Measurements from ENCODE around the gene PRRT3. TPM values are rescaled to one million over a fixed set of nuclear protein-coding genes. Genes with fewer than 3 reads are reported as not detected.

PRRT3 gene
- total and polyA plus RNA-seq, 2 of the 4 experiments (the other 2 are of a cell fraction), result 0.72 to 4.2 TPM

DNA sequence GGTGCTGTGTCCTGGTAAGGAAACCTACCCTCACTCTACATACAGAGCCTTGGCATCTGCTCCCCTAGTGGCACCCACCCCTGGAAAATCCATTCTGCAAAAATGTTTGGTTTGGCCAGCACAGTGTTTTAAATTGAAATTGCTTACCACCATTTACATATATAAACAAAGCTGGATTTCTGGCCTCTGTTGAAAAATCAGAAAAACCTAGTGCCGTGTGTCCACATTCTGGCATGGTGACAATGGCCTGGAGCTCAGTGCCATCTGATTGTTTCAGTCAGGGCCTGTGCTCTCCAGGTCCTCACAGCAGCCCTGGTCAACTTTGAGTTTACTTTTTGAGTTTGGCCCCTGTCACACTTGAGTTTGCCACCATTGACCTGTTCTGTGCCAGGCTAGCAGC lies 38.2 kb downstream of the PRRT3 start:
- H3K4me2 ChIP-seq (ENCODE audit: low read depth, low read length), result no peak overlapping the region; the same call in 1 of the 2 replicates
- dilution Hi-C loops (cut with HindIII; ENCODE audit: low sequenced_read_pairs, unreplicated experiment) (no loop called here), intact Hi-C loops (cut with micrococcal nuclease) (loop anchor here (2.0 kb wide), 1 partner anchor 65 kb away; no protein-coding TSS in a partner anchor), in situ Hi-C loops (cut with MboI; ENCODE audit: low sequenced_read_pairs) (no loop called here)
- peaks cover 11% of the 10 kb centered on the region for H3K9me1 ChIP-seq (ENCODE audit: insufficient read depth, low read length)
- no peak for TF ChIP-seq SMC3 (IDR thresholded peaks at IDR 0.05; ENCODE audit: low read depth, low read length)
- no peak for TF ChIP-seq CHD1 (IDR thresholded peaks at IDR 0.05; ENCODE audit: low read depth, low read length)
- TF ChIP-seq MXI1 (IDR thresholded peaks at IDR 0.05; ENCODE audit: borderline replicate concordance, low read depth, low read length), result no peak
- TF ChIP-seq, protein P1, sequence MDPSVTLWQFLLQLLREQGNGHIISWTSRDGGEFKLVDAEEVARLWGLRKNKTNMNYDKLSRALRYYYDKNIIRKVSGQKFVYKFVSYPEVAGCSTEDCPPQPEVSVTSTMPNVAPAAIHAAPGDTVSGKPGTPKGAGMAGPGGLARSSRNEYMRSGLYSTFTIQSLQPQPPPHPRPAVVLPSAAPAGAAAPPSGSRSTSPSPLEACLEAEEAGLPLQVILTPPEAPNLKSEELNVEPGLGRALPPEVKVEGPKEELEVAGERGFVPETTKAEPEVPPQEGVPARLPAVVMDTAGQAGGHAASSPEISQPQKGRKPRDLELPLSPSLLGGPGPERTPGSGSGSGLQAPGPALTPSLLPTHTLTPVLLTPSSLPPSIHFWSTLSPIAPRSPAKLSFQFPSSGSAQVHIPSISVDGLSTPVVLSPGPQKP (IDR thresholded peaks at IDR 0.05; ENCODE audit: borderline replicate concordance, low read depth, low read length), result no peak
- TF ChIP-seq BHLHE40 (IDR thresholded peaks at IDR 0.05; ENCODE audit: low read depth, low read length), result no peak
- no peak for TF ChIP-seq FOS (IDR thresholded peaks at IDR 0.05; ENCODE audit: low read depth, low read length)
- TF ChIP-seq, protein P2, sequence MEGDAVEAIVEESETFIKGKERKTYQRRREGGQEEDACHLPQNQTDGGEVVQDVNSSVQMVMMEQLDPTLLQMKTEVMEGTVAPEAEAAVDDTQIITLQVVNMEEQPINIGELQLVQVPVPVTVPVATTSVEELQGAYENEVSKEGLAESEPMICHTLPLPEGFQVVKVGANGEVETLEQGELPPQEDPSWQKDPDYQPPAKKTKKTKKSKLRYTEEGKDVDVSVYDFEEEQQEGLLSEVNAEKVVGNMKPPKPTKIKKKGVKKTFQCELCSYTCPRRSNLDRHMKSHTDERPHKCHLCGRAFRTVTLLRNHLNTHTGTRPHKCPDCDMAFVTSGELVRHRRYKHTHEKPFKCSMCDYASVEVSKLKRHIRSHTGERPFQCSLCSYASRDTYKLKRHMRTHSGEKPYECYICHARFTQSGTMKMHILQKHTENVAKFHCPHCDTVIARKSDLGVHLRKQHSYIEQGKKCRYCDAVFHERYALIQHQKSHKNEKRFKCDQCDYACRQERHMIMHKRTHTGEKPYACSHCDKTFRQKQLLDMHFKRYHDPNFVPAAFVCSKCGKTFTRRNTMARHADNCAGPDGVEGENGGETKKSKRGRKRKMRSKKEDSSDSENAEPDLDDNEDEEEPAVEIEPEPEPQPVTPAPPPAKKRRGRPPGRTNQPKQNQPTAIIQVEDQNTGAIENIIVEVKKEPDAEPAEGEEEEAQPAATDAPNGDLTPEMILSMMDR (conservative IDR thresholded peaks at IDR 0.05; ENCODE audit: low read depth, low read length), result no peak
- no peak for TF ChIP-seq RCOR1 (IDR thresholded peaks at IDR 0.05; ENCODE audit: insufficient replicate concordance, low read length)
- TF ChIP-seq CEBPB (IDR thresholded peaks at IDR 0.05; ENCODE audit: low read depth, low read length), result no peak
- TF ChIP-seq POLR2A (IDR thresholded peaks at IDR 0.05; ENCODE audit: low read depth, low read length), result no peak
- no peak for TF ChIP-seq MAZ (IDR thresholded peaks at IDR 0.05; ENCODE audit: borderline replicate concordance, low read depth, low read length)
- TF ChIP-seq NFE2L2 (IDR thresholded peaks at IDR 0.05; ENCODE audit: low read depth, low read length), result no peak
- no peak for TF ChIP-seq MAFK (IDR thresholded peaks at IDR 0.05; ENCODE audit: low read depth, low read length)
- TF ChIP-seq RFX5 (IDR thresholded peaks at IDR 0.05; ENCODE audit: low read depth, low read length), result no peak
- no peak for TF ChIP-seq RAD21 (IDR thresholded peaks at IDR 0.05; ENCODE audit: low read length)
- TF ChIP-seq, protein P3, sequence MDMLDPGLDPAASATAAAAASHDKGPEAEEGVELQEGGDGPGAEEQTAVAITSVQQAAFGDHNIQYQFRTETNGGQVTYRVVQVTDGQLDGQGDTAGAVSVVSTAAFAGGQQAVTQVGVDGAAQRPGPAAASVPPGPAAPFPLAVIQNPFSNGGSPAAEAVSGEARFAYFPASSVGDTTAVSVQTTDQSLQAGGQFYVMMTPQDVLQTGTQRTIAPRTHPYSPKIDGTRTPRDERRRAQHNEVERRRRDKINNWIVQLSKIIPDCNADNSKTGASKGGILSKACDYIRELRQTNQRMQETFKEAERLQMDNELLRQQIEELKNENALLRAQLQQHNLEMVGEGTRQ (IDR thresholded peaks at IDR 0.05; ENCODE audit: low read depth, low read length), result no peak
- no peaks in the 10 kb centered on the region for H3K36me3 ChIP-seq (ENCODE audit: control insufficient read depth, insufficient read depth, low read length)
- ChIA-PET POLR2A (ENCODE audit: unreplicated experiment) (interaction anchor here (0.6 kb wide), 1 partner anchor 24 kb away, joined by 4 read pairs; the partner anchor contains the start of gene JAGN1), CTCF (interaction anchor here (0.6 kb wide), 1 partner anchor 11 kb away, joined by 3 read pairs; the partner anchor contains the start of gene IL17RE)
- H3K27me3 ChIP-seq (ENCODE audit: control insufficient read depth, insufficient read depth, low read length), result no peaks in the 10 kb centered on the region
- no peak overlapping the region for H2AFZ ChIP-seq (replicated peaks; ENCODE audit: low read length, poor library complexity)
- peaks cover 7 to 35% of the 10 kb centered on the region in 2 experiments; a peak in 3 of 4 replicates for H3K79me1 ChIP-seq (ENCODE audit: low read depth in 1 of 2, low read length in 2 of 2)
- H3K9ac ChIP-seq (ENCODE audit: low read depth, low read length), result no peak overlapping the region
- H2BK5ac ChIP-seq (ENCODE audit: low read depth, low read length, poor library complexity, severe bottlenecking), result no peak overlapping the region
- H4K5ac ChIP-seq (ENCODE audit: low read depth, low read length), result no peak overlapping the region
- no CpG with 5 or more reads among the region's 1 CpG for WGBS, 2 experiments (ENCODE audit: extremely low coverage in 2 of 2, insufficient read length in 1 of 2)
- H3K27ac ChIP-seq (ENCODE audit: insufficient read depth, low read length), result no peak overlapping the region
- no TSS peak for BruUV-seq (replicated peaks)
- no peak for ATAC-seq (ENCODE audit: low read depth)
- H4K91ac ChIP-seq (ENCODE audit: insufficient read depth, low read depth, low read length), result no peak overlapping the region
- H3K18ac ChIP-seq (ENCODE audit: low read depth, low read length), result no peak overlapping the region
- H3K9me3 ChIP-seq (ENCODE audit: control insufficient read depth, insufficient read depth, low read length), result no peaks in the 10 kb centered on the region
- H2AK9ac ChIP-seq (replicated peaks; ENCODE audit: low read depth, low read length, poor library complexity), result peak overlapping the region; percentile 79
- H3K23ac ChIP-seq (ENCODE audit: low read depth, low read length), result 0 out of 2 replicates have a peak overlapping the region, but pooled peaks have one; percentile 39
- DNase-seq, result no peak
- H3K56ac ChIP-seq (ENCODE audit: extremely low read depth, insufficient read depth, low read length), result no peak overlapping the region
- no peak overlapping the region for H2BK15ac ChIP-seq (ENCODE audit: low read depth, low read length)
- no peak overlapping the region for H2BK20ac ChIP-seq (ENCODE audit: low read depth, low read length)
- peak overlapping the region; percentile 11; the same call in 1 of the 2 replicates for H3K4ac ChIP-seq (ENCODE audit: low read depth, low read length)
- H3K14ac ChIP-seq (replicated peaks; ENCODE audit: low read depth, low read length), result no peak overlapping the region
- H2BK120ac ChIP-seq (ENCODE audit: low read depth, low read length), result no peak overlapping the region
- no peaks in the 10 kb centered on the region for H4K20me1 ChIP-seq (ENCODE audit: insufficient read depth, low read length)
- peak overlapping the region; percentile 4; the same call in 1 of the 2 replicates for H2AK5ac ChIP-seq (ENCODE audit: low read depth, low read length)
- H3K4me3 ChIP-seq (ENCODE audit: insufficient read depth, low read depth, low read length), result no peak overlapping the region
- peaks cover 32% of the 10 kb centered on the region for H3K4me1 ChIP-seq (ENCODE audit: control insufficient read depth, insufficient read depth, low read length)
- H4K8ac ChIP-seq (ENCODE audit: low read depth in 2 of 2, low read length in 2 of 2), result no peak overlapping the region; a peak in 1 of 4 replicates
